Spleen (tissue), 7 donors: Measurements from ENCODE around the gene UBE2I.

Experiments
- CTCF ChIP-seq, 11 experiments: fragments of 200-600 bp in 7 of 11; fragments of 450-650 bp in 4 of 11; sonication (generic) in 4 of 11; IDR thresholded peaks in 8 of 11; conservative IDR thresholded peaks in 3 of 11; 1 replicate in 7 of 11; 2 replicates in 4 of 11; pipeline versions ENCODE4 v1.4.0 to v1.8.0; 2016 to 2021; ENCODE audit warnings: antibody characterized with exemption in 11 of 11, inconsistent platforms in 4 of 11, mild to moderate bottlenecking in 1 of 11
- POLR2A ChIP-seq, 3 donors: fragments of 450-650 bp; IDR thresholded peaks; one replicate each; pipeline ENCODE4 v1.5.1; 2017; ENCODE audit warnings: antibody characterized with exemption in 3 of 3, mild to moderate bottlenecking in 1 of 3
- POLR2AphosphoS5 ChIP-seq, 3 donors: sonication (generic); formaldehyde crosslinking; IDR thresholded peaks; one replicate each; pipeline ENCODE4 v1.5.1; 2017; ENCODE audit warnings: antibody characterized with exemption in 3 of 3
- donor health status: DM: no; HTN: no; CAD: no; lungs with moderate emphysema.
- donor health status: DM: no; HTN: no; CAD: no.
- donor health status: DM: no; HTN: no; CAD: no.

DNA sequence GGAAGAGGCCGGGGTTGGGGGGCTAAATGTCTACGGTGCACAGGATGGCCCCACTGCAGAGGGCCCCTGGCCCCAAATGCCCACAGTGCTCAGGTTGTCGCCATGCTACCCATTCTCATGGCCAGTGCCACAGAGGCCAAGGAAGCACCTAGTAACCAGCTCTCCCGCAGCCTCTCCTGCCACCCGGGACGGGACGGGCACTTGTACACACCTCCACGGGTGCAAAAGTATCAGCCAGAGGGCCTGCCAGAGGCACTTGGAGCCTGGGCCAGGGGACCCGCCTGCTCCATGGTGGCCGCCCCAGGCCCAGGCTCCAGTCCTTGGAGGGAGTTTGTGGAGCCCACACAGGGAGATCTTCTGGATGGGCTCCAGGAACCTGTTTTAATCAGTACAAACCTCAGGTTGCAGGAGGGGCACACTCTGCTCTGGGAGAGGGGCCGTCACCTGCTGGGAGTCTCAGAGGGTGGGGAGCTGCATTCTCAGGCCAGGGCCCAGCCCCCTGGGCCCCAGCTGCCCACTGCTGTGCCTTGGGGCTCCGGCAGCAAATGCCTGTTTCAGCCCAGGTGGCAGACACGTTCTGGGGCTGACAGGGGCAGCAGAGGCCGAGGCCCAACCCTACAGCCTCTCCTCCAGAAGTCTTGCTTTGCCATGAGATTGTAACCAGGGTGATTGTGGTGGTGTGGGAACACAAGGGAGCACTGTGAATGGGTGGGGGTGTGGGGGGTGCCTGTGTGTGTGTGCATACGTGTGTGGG lies 45.7 kb upstream of the UBE2I start:
- TF ChIP-seq CTCF (IDR thresholded peaks at IDR 0.05 in 8 of 11, conservative IDR thresholded peaks at IDR 0.05 in 3 of 11) (no peak), POLR2A (IDR thresholded peaks at IDR 0.05) (no peak), POLR2AphosphoS5 (IDR thresholded peaks at IDR 0.05) (no peak)
